NCI-H146 treated with DMSO at 0.1 percent for 48 hours (cell line): ENCODE data around the gene ANGPTL1.
"Not testable (repeated sequence)": the region's sequence is repeated elsewhere in the genome, so short reads cannot be mapped to it uniquely, and the experiment has no call there.

ENCODE experiments used
- DNase-seq: peaks from one replicate; lab custom pipeline; 2025; ENCODE audit not compliant: unreplicated experiment; lab: John Stamatoyannopoulos, UW

Gene ANGPTL1

GRCh38 chr1:178868706-178869105, 2.2 kb downstream of the ANGPTL1 start:
- no peak for DNase-seq

- no peak for DNase-seq
Observed at GRCh38 chr1:178867670-178868069, 3.2 kb downstream of the ANGPTL1 start.

GRCh38 chr1:178864326-178864725, 6.6 kb downstream of the ANGPTL1 start:
- DNase-seq = no peak

- no peak for DNase-seq
Observed at GRCh38 chr1:178862864-178863263, 8.0 kb downstream of the ANGPTL1 start.

GRCh38 chr1:178862416-178862815, 8.5 kb downstream of the ANGPTL1 start:
- DNase-seq = no peak

GRCh38 chr1:178857126-178857525, 13.8 kb downstream of the ANGPTL1 start:
- no peak for DNase-seq

GRCh38 chr1:178849918-178850317, 21.0 kb downstream of the ANGPTL1 start:
- DNase-seq = no peak

GRCh38 chr1:178847919-178848318, 23.0 kb downstream of the ANGPTL1 start:
- DNase-seq = not testable (repeated sequence)

- peak; percentile 14 for DNase-seq
Observed at GRCh38 chr1:178847396-178847849, 23.5 kb downstream of the ANGPTL1 start.

- no peak for DNase-seq
Observed at GRCh38 chr1:178846306-178846705, 24.6 kb downstream of the ANGPTL1 start.

- no peak for DNase-seq
Observed at GRCh38 chr1:178844436-178844835, 26.4 kb downstream of the ANGPTL1 start.

- no peak for DNase-seq
Observed at GRCh38 chr1:178825167-178825566, 45.7 kb downstream of the ANGPTL1 start.

- no peak for DNase-seq
Observed at GRCh38 chr1:178821134-178821866, 49.6 kb downstream of the ANGPTL1 start.

- no peak for DNase-seq
Observed at GRCh38 chr1:178819123-178819522, 51.8 kb downstream of the ANGPTL1 start.

- DNase-seq = no peak
Observed at GRCh38 chr1:178818416-178818815, 52.5 kb downstream of the ANGPTL1 start.

GRCh38 chr1:178810585-178810984, 60.3 kb downstream of the ANGPTL1 start:
- no peak for DNase-seq

GRCh38 chr1:178808529-178808928, 62.3 kb downstream of the ANGPTL1 start:
- no peak for DNase-seq

- no peak for DNase-seq
Observed at GRCh38 chr1:178806665-178807300, 64.1 kb downstream of the ANGPTL1 start.

- DNase-seq = no peak
Observed at GRCh38 chr1:178802873-178803272, 68.0 kb downstream of the ANGPTL1 start.
